Mesothelial cell of epicardium (in vitro differentiated cells): Measurements from ENCODE around the gene RBM14. TPM values are rescaled to one million over a fixed set of nuclear protein-coding genes. Genes with fewer than 3 reads are reported as not detected.

Source experiments
- DNase-seq, 2 experiments: peaks; one replicate each; pipeline ENCODE4 v3.0.0; 2021; ENCODE audit warnings: low spot score in 2 of 2; ENCODE audit not compliant: unreplicated experiment in 2 of 2
- H3K27ac Mint-ChIP-seq: 2 replicates; pipeline ENCODE4 v1.8.0; 2021; ENCODE audit warnings: mixed read lengths
- H3K27me3 Mint-ChIP-seq: 2 replicates; pipeline ENCODE4 v1.8.0; 2021; ENCODE audit warnings: low read depth, mixed read lengths
- H3K36me3 Mint-ChIP-seq: 2 replicates; pipeline ENCODE4 v1.8.0; 2021; ENCODE audit warnings: mixed read lengths
- H3K4me1 Mint-ChIP-seq: 2 replicates; pipeline ENCODE4 v1.8.0; 2021; ENCODE audit warnings: mixed read lengths
- H3K4me3 Mint-ChIP-seq: 2 replicates; pipeline ENCODE4 v1.8.0; 2021; ENCODE audit warnings: mild to moderate bottlenecking, moderate library complexity, mixed read lengths
- H3K9me3 Mint-ChIP-seq: 2 replicates; pipeline ENCODE4 v1.8.0; 2021; ENCODE audit warnings: mixed read lengths
- total RNA-seq: library from RNA; stranded (reverse); gene quantifications from 3 replicates; pipeline ENCODE4 v1.2.1, GENCODE V29; 2021
- TF ChIP-seq, protein P1 (sequence below): fragments of 200-600 bp; sonication (generic); IDR thresholded peaks from one replicate; pipeline ENCODE4 v1.5.0; 2021; ENCODE audit warnings: antibody characterized with exemption; ENCODE audit not compliant: unreplicated experiment

RBM14 gene
- total RNA-seq, 1 donor from 2014 or later: 135 TPM

DNA sequence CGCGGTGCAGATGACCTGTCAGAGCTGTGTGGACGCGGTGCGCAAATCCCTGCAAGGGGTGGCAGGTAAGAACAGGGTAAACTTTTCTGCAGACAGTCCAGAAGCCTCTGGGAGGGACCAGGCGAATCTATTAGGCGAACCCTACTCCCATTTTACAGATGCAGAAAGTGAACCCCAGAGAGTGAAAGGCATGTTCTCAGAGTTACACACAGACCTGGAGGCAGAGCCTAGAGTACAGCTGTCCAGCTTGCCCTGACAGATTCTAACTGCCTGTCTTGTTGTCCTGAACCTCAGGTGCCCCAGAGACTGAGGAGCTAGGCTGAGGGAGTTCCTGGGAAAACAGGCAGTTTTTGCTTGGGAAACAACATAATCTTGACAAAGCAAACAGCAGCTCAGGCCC lies 22.8 kb upstream of the RBM14 start:
- Mint-ChIP-seq H3K4me3 (peak overlapping the region; percentile 100), H3K9me3 (peaks cover 7% of the 10 kb centered on the region), H3K4me1 (peaks cover 24% of the 10 kb centered on the region), H3K27me3 (no peaks in the 10 kb centered on the region), H3K36me3 (no peaks in the 10 kb centered on the region), H3K27ac (peak overlapping the region; percentile 100)
- DNase-seq: no peak
- TF ChIP-seq, protein P1, sequence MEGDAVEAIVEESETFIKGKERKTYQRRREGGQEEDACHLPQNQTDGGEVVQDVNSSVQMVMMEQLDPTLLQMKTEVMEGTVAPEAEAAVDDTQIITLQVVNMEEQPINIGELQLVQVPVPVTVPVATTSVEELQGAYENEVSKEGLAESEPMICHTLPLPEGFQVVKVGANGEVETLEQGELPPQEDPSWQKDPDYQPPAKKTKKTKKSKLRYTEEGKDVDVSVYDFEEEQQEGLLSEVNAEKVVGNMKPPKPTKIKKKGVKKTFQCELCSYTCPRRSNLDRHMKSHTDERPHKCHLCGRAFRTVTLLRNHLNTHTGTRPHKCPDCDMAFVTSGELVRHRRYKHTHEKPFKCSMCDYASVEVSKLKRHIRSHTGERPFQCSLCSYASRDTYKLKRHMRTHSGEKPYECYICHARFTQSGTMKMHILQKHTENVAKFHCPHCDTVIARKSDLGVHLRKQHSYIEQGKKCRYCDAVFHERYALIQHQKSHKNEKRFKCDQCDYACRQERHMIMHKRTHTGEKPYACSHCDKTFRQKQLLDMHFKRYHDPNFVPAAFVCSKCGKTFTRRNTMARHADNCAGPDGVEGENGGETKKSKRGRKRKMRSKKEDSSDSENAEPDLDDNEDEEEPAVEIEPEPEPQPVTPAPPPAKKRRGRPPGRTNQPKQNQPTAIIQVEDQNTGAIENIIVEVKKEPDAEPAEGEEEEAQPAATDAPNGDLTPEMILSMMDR: no peak

DNA sequence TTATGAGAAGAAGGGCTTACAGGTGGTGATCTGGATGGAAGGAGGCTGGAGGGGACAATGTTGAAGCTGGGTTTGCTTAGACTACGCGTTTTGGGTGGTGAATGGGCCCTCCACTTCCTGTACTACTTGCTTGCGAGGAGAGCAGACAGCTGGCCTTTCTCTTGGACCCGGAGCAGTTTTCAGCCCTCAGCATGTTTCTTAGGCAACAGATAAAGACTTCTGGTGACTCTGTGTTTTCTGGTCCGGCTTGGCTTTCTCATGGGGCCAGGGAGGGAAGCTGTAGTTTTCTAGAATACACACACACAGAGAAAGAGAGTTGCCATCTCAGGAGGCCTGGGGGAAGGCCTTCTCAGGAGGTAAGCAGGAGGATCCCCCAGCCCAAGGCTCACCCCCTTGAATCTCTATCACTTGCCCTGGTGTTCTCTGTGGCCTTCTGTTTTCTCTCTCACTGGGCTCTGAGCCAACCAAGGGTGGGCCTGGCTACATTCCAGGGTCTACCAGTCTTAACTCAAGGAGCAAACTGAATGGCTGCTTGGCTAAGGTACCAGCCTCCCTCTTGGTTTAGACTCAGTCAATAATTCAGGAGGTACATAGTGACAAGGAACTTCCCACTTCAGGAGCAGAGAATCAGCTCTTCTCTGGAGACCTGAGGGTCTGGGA lies 21.1 kb upstream of the RBM14 start:
- Mint-ChIP-seq H3K9me3 (peaks cover 3% of the 10 kb centered on the region), H3K4me1 (peaks cover 24% of the 10 kb centered on the region), H3K4me3 (peak overlapping the region; percentile 35), H3K27ac (peak overlapping the region; percentile 91), H3K27me3 (no peaks in the 10 kb centered on the region), H3K36me3 (peaks cover under 1% of the 10 kb centered on the region)
- DNase-seq: no peak
- TF ChIP-seq, protein P1: no peak

DNA sequence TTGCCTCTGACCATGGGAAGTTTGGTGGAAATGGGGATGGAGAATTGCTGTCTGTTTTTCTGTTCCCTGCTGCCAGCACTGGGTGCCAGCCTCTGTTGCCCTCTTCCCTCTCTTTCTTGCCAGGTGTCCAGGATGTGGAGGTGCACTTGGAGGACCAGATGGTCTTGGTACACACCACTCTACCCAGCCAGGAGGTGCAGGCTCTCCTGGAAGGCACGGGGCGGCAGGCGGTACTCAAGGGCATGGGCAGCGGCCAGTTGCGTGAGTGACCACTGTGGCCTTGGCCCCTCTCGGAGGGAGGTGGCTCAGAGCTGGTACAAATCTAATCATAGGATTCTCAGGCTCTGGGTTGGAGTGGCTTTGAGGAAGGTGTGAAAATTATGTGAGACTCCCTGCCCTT lies 17.4 kb upstream of the RBM14 start:
- Mint-ChIP-seq H3K9me3 (no peaks in the 10 kb centered on the region), H3K27me3 (no peaks in the 10 kb centered on the region), H3K4me1 (peaks cover 16% of the 10 kb centered on the region), H3K27ac (no peak overlapping the region), H3K4me3 (no peak overlapping the region), H3K36me3 (peaks cover 8% of the 10 kb centered on the region)
- TF ChIP-seq, protein P1: no peak
- DNase-seq: no peak

DNA sequence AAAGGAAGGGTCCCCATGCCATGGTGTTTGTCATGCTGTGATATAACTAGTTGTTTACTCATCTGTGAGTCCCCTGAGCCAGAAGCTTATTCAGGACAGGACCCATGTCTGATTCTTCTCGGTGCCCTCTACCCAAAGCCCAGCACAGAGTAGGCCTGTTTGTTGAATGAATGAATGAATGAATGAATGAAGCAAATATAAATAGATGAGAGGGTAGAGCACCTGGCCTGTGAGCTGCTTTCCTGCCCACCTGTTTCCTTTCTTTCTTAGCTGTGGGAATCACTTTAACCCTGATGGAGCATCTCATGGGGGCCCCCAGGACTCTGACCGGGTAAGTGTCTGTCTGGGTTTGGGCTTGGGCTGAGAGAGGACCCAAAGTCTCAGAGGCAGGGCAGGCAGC lies 16.2 kb upstream of the RBM14 start:
- H3K9me3 Mint-ChIP-seq: no peaks in the 10 kb centered on the region
- peaks cover 10% of the 10 kb centered on the region for H3K4me1 Mint-ChIP-seq
- no peaks in the 10 kb centered on the region for H3K27me3 Mint-ChIP-seq
- H3K27ac Mint-ChIP-seq: no peak overlapping the region
- DNase-seq: no peak
- H3K36me3 Mint-ChIP-seq: peaks cover 17% of the 10 kb centered on the region
- no peak overlapping the region for H3K4me3 Mint-ChIP-seq
- TF ChIP-seq, protein P1: no peak

DNA sequence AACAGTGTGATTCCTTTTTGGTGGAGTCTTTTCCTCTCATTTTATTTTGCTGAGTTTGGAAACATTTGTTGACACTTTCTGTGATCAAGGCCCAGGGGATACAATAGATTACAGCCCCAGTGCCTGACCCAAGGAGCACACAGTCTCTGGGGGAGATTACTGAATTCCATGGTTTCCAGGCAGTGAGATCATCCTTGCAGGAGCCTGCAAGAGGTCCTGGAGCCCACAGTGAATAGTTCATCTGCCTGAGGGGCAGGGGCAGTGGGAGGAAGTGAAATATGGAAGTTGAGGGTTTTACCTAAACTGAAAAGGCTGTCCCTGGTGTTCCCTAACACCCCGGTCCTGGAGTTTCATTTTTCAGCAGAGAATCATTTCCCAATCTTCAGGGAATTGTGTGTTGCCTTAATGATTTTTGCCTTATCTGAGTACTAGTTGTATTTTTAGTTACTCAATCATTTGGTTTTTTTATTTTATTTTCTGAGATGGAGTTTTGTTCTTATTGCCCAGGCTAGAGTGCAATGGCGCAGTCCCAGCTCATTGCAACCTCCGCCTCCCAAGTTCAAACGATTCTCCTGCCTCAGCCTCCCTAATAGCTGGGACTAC lies 15.7 kb upstream of the RBM14 start:
- DNase-seq: no peak
- TF ChIP-seq, protein P1: no peak
- no peak overlapping the region for H3K27ac Mint-ChIP-seq
- H3K36me3 Mint-ChIP-seq: peaks cover 18% of the 10 kb centered on the region
- no peaks in the 10 kb centered on the region for H3K27me3 Mint-ChIP-seq
- H3K4me3 Mint-ChIP-seq: no peak overlapping the region
- H3K4me1 Mint-ChIP-seq: peaks cover 5% of the 10 kb centered on the region
- no peaks in the 10 kb centered on the region for H3K9me3 Mint-ChIP-seq
